ENCODE data around the gene WDFY2. TPM values are rescaled to one million over a fixed set of nuclear protein-coding genes. Genes with fewer than 3 reads are reported as not detected.

Gene WDFY2
- total and polyA plus RNA-seq, 2 of the 13 experiments (the other 11 are each of a cell fraction or from before 2014, with no cell fraction given): 22.6 to 27.0 TPM

DNA sequence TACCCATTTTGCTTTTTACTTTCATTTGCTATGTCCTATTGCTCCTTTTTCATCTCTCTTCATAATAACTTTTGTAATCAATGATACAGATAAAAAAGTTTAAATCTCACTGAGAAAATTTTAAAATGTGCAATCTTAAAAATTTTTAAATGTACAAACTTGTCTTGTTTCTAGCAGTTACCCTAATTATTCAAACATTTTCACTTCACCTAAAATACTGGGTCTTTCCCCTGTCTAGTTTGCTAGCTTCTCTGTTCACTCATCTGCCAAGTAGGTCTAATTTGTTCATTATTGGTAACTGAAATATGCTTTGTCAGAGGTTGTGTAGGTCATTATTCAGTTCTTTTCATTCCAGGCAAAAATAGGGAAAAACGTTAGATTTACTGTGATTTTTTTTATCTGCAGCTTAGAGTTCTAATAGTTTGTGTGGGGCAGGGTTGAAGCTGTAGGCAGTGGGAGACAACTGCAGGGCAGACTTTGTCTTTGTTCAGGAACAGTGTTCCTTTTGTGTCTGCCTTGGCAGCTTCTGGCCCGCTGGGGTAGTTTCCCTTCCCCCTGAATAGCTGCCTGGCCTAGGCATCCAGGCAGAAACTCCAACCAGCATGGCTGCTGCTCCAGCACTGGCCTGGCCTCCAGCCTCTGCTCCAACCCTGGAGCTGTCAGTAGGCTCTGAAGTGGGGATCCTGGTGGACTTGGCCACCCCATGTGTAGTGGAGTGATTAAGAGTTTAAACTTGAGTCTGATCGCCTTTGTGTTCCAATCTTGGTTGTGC, 48.5 kb downstream of the WDFY2 start (continued):
- TF ChIP-seq ZNF34 (CRISPR knock-in tag; IDR thresholded peaks at IDR 0.05; ENCODE audit: borderline replicate concordance) (no peak), ZNF138 (CRISPR knock-in tag; IDR thresholded peaks at IDR 0.05; ENCODE audit: low read depth) (0 out of 2 replicates have a peak, but pooled peaks have one; percentile 44), MAZ (IDR thresholded peaks at IDR 0.05; ENCODE audit: borderline replicate concordance, low read depth, low read length) (no peak), MAZ (CRISPR knock-in tag; IDR thresholded peaks at IDR 0.05; ENCODE audit: low read depth) (no peak), HNRNPLL (IDR thresholded peaks at IDR 0.05; ENCODE audit: low read depth, low read length, poor library complexity, severe bottlenecking) (no peak), ETV5 (CRISPR knock-in tag; IDR thresholded peaks at IDR 0.05; ENCODE audit: borderline replicate concordance) (no peak), ZNF180 (CRISPR knock-in tag; IDR thresholded peaks at IDR 0.05; ENCODE audit: borderline replicate concordance, low read depth) (no peak), STAT5B (CRISPR knock-in tag; IDR thresholded peaks at IDR 0.05) (no peak), SALL1 (CRISPR knock-in tag; IDR thresholded peaks at IDR 0.05) (peak; percentile 57; the same call in 1 of the 2 replicates), SMAD9 (CRISPR knock-in tag; IDR thresholded peaks at IDR 0.05) (no peak), MBNL3 (CRISPR knock-in tag; conservative IDR thresholded peaks at IDR 0.05) (no peak), ZNF605 (CRISPR knock-in tag; IDR thresholded peaks at IDR 0.05) (no peak), ZNF891 (CRISPR knock-in tag; IDR thresholded peaks at IDR 0.05) (no peak), SOX13 (IDR thresholded peaks at IDR 0.05) (no peak), SOX13 (CRISPR knock-in tag; conservative IDR thresholded peaks at IDR 0.05 in 1 of 2, IDR thresholded peaks at IDR 0.05 in 1 of 2) (peak in 1 of 2 experiments; percentile 72; a peak in 2 of 4 replicates), ZSCAN31 (CRISPR knock-in tag; IDR thresholded peaks at IDR 0.05; ENCODE audit: low read depth) (no peak), ZNF644 (CRISPR knock-in tag; IDR thresholded peaks at IDR 0.05; ENCODE audit: low read depth) (peak; percentile 52; the same call in 1 of the 2 replicates), ZFP90 (CRISPR knock-in tag; IDR thresholded peaks at IDR 0.05; ENCODE audit: borderline replicate concordance) (no peak), MEIS1 (CRISPR knock-in tag; IDR thresholded peaks at IDR 0.05; ENCODE audit: borderline replicate concordance) (no peak), YY1 (IDR thresholded peaks at IDR 0.05; ENCODE audit: insufficient read depth, insufficient replicate concordance, low read depth, low read length) (peak; percentile 42)
- TF ChIP-seq, protein P1, sequence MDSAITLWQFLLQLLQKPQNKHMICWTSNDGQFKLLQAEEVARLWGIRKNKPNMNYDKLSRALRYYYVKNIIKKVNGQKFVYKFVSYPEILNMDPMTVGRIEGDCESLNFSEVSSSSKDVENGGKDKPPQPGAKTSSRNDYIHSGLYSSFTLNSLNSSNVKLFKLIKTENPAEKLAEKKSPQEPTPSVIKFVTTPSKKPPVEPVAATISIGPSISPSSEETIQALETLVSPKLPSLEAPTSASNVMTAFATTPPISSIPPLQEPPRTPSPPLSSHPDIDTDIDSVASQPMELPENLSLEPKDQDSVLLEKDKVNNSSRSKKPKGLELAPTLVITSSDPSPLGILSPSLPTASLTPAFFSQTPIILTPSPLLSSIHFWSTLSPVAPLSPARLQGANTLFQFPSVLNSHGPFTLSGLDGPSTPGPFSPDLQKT (CRISPR knock-in tag; IDR thresholded peaks at IDR 0.05; ENCODE audit: borderline replicate concordance): no peak
- TF ChIP-seq, protein P2, sequence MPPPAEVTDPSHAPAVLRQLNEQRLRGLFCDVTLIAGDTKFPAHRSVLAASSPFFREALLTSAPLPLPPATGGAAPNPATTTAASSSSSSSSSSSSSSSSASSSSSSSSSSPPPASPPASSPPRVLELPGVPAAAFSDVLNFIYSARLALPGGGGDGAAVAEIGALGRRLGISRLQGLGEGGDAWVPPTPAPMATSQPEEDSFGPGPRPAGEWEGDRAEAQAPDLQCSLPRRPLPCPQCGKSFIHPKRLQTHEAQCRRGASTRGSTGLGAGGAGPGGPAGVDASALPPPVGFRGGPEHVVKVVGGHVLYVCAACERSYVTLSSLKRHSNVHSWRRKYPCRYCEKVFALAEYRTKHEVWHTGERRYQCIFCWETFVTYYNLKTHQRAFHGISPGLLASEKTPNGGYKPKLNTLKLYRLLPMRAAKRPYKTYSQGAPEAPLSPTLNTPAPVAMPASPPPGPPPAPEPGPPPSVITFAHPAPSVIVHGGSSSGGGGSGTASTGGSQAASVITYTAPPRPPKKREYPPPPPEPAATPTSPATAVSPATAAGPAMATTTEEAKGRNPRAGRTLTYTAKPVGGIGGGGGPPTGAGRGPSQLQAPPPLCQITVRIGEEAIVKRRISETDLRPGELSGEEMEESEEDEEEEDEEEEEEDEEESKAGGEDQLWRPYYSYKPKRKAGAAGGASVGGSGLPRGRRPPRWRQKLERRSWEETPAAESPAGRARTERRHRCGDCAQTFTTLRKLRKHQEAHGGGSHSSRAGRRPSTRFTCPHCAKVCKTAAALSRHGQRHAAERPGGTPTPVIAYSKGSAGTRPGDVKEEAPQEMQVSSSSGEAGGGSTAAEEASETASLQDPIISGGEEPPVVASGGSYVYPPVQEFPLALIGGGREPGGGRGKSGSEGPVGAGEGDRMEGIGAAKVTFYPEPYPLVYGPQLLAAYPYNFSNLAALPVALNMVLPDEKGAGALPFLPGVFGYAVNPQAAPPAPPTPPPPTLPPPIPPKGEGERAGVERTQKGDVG (CRISPR knock-in tag; IDR thresholded peaks at IDR 0.05; ENCODE audit: borderline replicate concordance): no peak
- TF ChIP-seq, protein P3, sequence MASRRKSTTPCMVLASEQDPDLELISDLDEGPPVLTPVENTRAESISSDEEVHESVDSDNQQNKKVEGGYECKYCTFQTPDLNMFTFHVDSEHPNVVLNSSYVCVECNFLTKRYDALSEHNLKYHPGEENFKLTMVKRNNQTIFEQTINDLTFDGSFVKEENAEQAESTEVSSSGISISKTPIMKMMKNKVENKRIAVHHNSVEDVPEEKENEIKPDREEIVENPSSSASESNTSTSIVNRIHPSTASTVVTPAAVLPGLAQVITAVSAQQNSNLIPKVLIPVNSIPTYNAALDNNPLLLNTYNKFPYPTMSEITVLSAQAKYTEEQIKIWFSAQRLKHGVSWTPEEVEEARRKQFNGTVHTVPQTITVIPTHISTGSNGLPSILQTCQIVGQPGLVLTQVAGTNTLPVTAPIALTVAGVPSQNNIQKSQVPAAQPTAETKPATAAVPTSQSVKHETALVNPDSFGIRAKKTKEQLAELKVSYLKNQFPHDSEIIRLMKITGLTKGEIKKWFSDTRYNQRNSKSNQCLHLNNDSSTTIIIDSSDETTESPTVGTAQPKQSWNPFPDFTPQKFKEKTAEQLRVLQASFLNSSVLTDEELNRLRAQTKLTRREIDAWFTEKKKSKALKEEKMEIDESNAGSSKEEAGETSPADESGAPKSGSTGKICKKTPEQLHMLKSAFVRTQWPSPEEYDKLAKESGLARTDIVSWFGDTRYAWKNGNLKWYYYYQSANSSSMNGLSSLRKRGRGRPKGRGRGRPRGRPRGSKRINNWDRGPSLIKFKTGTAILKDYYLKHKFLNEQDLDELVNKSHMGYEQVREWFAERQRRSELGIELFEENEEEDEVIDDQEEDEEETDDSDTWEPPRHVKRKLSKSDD (CRISPR knock-in tag; IDR thresholded peaks at IDR 0.05; ENCODE audit: low read depth): no peak

All from HepG2 (cell line).